ENCODE results near the gene CDH22.
A peak's percentile ranks its signal among the peaks of the same experiment; 100 is the strongest.

Gene CDH22

DNA sequence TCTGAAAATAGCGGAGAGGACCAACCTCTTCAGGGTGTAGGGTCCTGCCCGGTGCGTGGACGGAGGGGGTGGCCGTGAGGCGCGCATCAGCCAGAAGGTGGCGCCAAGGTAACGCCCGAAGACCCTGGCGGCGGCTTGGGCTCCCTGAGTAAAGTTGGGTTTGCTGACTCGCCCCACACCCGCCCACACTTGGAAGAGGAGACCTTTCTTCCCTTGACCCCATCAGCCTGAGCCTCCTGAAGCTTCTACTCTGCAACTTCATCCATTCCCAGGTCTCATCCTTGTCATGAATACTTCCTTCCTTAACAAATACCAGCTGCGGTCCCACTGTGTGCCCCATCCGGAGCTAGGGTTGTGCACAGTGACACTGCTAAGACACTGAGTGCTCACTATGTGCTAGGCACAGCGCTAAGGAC, 175.6 kb downstream of the CDH22 start:
- DNase-seq, result peak; percentile 45

DNA sequence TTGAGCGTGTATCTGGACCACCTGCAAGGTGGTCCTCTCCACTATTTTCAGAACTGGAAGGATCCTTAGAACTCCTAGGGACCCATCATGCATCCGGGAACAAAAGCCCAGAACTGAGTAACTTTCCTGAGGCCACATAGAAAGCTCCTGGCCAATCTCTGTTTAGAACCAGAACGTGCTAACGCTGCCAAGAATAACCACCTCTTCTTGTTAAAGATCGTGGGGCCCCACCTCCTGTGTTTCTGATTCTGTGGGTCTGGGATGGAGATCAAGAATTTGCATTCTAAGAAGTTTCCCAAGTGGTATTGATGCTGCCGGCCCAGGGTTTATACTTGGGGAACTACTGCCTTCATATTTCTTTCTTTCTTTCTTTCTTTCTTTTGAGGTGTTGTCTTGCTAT, 176.9 kb downstream of the CDH22 start:
- DNase-seq, result no peak

DNA sequence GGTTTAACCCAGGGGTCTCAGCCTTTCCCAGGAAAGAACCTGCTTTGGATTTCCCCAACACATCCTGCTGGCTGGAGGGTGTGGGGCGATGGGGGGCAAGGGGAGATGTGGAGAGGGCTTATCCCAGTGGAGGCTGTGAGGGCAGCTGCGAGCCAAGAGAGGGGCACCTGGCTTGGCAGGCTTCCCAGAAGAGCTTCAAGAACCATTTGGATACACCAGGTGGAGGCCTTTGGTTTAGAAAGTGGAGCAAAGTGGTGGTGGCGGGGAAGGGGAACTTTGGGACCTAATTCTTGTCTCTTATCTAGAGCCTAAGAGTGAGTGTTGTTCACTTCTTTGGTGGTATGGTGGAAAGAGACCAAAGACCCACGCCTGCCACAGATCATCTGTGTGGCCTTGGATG, 177.8 kb downstream of the CDH22 start:
- DNase-seq, result no peak

DNA sequence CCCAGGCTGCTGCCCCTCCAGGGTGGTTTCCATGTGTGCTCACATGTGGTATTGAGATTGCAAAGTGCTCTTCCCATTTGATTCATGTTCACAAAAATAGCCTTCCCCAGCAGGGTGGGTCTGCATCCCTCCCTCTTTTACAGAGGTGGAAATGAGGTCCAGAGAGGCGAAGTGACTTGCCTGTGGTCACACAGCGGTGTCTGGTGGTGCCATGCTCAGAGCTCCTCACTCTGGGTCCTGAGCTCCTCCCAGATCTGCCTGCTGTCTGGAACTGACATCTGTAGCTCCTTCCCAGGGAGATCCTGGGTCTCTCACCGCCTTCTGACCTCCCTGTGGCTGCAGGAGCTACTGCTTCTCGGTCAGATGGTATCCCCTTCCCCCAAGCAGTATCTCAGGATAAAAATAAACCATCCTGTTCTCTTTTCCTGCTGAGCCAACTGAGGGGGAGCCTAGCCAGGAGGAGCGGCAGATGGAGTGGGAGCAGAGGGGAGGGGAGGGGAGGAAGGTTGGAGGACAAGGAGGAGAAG, 178.3 kb downstream of the CDH22 start:
- no peak for DNase-seq

DNA sequence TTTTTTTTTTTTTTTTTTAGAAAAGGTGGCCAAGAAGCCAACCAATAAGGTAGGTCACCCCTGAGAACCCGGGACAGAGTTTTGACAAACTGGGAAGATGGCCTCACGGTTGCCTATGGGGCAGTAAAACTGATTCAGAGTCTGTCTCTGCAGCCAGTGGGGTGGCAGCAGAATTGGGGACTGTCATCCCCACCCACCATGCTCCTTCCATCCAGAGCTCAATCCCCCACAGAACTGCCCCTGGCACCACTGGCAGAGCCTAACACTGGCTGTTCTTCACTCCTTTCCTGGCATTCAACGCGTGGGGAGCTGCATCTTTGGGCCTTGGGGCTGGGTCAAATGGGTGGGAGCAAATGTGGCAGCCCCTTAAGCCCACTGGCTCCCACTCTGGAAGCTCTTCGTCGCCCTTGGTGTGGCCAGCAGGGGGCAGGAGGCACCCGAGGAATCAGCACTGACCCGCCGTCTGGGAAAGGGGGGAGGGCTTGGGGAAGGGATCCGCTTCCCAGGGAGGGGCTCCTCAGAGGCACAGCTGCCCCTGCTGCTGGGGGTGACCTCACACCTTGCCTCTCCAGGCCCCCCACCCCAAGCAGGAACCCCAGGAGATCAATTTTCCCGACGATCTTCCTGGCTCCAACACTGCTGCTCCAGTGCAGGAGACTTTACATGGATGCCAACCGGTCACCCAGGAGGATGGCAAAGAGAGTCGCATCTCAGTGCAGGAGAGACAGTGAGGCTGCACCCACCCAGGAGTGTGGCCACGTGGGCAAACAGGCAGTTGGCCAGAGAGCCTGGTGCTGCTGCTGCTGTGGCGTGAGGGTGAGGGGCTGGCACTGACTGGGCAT, 179.8 kb downstream of the CDH22 start:
- DNase-seq, result no peak

DNA sequence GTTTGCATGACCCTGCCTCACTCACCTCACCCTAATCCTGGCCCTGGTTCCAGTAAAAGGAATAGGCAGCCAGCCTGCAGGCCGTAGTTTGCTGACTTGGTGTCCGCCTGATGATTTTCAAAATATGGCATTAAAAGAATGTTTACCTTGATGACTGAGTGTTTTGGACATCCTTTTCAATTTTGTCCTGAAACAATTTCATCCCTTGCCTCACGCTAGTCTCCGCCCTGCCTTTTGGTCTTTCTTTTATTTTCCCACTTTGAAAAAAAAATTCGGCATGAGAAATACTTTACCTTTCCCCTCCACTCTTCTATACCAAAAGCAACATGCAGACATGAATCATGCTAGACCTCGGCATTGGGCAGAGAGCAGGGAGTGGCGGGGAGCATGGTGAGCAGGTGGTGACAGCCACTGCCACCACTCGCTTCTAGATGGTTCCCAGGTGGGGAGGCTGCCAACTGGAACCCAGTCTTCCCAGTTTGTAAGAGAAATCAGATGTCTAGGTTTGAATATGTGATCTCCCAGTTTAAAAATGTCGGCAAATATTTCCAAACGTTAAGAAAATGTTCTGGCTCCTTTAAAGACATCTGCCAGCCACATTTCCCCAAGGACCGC, 180.8 kb downstream of the CDH22 start:
- no peak for DNase-seq

DNA sequence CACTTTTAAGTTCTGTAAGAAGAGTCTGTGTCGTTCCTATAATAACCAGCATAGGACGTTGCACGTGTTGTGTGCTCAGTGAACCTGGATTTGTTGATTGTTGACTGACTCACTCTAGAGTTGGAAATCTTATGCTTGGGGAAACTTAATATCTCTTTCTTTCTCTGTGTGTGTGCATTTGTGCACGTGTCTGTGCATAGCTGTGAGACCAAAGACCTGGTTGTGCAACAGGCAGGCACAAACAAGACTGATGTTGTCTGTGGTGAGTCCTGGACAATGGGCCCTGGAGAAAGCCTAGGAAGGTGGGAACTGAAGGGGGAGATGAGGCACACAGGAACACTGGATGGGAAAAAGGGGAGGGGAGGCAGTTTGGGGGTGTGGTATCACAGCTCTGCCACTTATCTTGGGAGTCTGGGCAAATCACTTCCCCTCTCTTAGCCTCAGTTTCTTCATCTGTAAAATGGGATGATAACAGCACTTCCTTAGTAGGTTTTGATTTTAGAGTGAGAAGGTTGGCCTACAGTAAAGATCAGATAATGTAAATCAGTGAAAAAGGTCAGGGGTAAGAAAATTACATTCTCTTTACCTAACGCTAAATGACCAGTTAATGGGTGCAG, 181.8 kb downstream of the CDH22 start:
- no peak for DNase-seq

Measured in CD4-positive, alpha-beta T cell treated with Interleukin-17A for 1 hour (primary cell).